Mesendoderm (in vitro differentiated cells): ENCODE measurements around the gene USP13.

Source experiments
- DNase-seq: peaks from one replicate; pipeline ENCODE4 v3.0.0; 2013
- H2AK5ac ChIP-seq: 2 replicates; pipeline ENCODE4 v1.6.1; 2013; ENCODE audit warnings: low read length, inconsistent platforms
- H2BK120ac ChIP-seq: 2 replicates; pipeline ENCODE4 v1.6.1; 2013; ENCODE audit warnings: low read depth, mild to moderate bottlenecking, low read length, moderate library complexity, mixed read lengths
- H2BK15ac ChIP-seq: replicated peaks from 2 replicates; pipeline ENCODE4 v1.6.1; 2013; ENCODE audit warnings: low read depth, mild to moderate bottlenecking, moderate library complexity
- H2BK5ac ChIP-seq: 2 replicates; pipeline ENCODE4 v1.6.1; 2013; ENCODE audit warnings: low read length, inconsistent platforms
- H3K18ac ChIP-seq: 2 replicates; pipeline ENCODE4 v1.6.1; 2013; ENCODE audit warnings: mild to moderate bottlenecking, low read length, mixed read lengths
- H3K23ac ChIP-seq: one replicate; pipeline ENCODE4 v1.6.1; 2013; ENCODE audit warnings: low read length
- H3K27ac ChIP-seq: 2 replicates; pipeline ENCODE4 v1.5.1; 2013; ENCODE audit warnings: low read depth, mild to moderate bottlenecking, inconsistent platforms, low read length, moderate library complexity
- H3K27me3 ChIP-seq: 2 replicates; pipeline ENCODE4 v1.6.1; 2013; ENCODE audit warnings: low read length, control low read depth, mild to moderate bottlenecking, inconsistent platforms; ENCODE audit not compliant: insufficient read depth, poor library complexity
- H3K36me3 ChIP-seq: 2 replicates; pipeline ENCODE4 v1.6.1; 2013; ENCODE audit warnings: low read length, inconsistent platforms; ENCODE audit not compliant: control insufficient read depth, insufficient read depth
- H3K4ac ChIP-seq: one replicate; pipeline ENCODE4 v1.6.1; 2013; ENCODE audit warnings: low read depth, mild to moderate bottlenecking, low read length, moderate library complexity
- H3K4me1 ChIP-seq: 2 replicates; pipeline ENCODE4 v1.6.1; 2013; ENCODE audit warnings: low read depth, low read length, inconsistent platforms; ENCODE audit not compliant: control insufficient read depth
- H3K4me2 ChIP-seq: 2 replicates; pipeline ENCODE4 v1.6.1; 2013; ENCODE audit warnings: low read length
- H3K4me3 ChIP-seq: 2 replicates; pipeline ENCODE4 v1.5.1; 2013; ENCODE audit warnings: mild to moderate bottlenecking, low read length
- H3K56ac ChIP-seq: one replicate; pipeline ENCODE4 v1.6.1; 2013; ENCODE audit warnings: low read length
- H3K79me1 ChIP-seq: 2 replicates; pipeline ENCODE4 v1.6.1; 2013; ENCODE audit warnings: low read length, inconsistent platforms
- H3K79me2 ChIP-seq: 2 replicates; pipeline ENCODE4 v1.6.1; 2013; ENCODE audit warnings: mild to moderate bottlenecking, low read length; ENCODE audit not compliant: control insufficient read depth, insufficient read depth
- H3K9ac ChIP-seq: 2 replicates; pipeline ENCODE4 v1.6.1; 2013; ENCODE audit warnings: low read length, inconsistent platforms
- H4K5ac ChIP-seq: one replicate; pipeline ENCODE4 v1.6.1; 2013; ENCODE audit warnings: low read length
- H4K8ac ChIP-seq: one replicate; pipeline ENCODE4 v1.6.1; 2013; ENCODE audit warnings: low read depth, mild to moderate bottlenecking, control low read depth, low read length, moderate library complexity
- WGBS: extraction: QIAGEN DNeasy Blood & Tissue Kit; methylation state at CpG from one replicate; pipeline ENCODE4 v1.1.7; 2013; ENCODE audit warnings: low lambda C conversion rate, missing lambda C conversion rate; ENCODE audit not compliant: insufficient coverage; ENCODE audit errors: extremely low coverage; 5-methylcytosine and 5-hydroxymethylcytosine counted together

The USP13 gene

DNA sequence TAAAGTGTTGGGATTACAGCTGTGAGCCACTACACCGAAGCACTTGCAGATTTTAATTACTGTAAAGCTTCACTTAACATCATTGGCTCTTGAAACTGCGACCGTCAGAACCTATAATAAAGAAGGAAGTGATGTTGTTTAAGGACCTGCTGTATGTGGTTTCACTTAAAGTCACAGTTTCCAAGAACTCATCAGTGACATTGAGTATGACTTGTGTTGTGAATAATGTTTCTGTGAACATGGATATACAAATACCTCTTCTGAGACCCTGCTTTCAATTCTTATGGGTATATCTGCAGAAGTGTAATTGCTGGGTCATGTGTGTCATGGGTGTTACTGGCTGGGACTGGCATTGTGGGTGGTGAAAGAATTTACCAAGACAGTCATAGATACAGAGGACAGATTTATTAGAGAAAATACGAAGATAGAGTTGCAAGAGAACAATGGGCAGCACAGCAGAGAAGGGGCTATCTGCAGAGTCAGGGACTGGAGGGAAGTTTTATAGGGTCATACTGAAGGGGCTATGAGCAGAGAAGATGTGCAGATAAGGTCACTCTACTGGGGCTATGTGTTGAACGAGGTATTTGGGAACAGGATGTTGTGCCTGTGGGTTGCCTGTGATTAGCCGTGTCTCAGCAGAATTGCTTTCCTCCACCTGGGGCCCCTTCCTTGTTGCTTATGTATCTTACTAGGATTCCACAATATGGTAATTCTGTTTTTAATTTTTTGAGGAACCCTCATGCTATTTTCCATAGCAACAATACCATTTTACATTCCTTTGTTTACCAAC, 43.7 kb upstream of the USP13 start:
- Histone ChIP-seq H2BK5ac (no peak overlapping the region), H3K79me1 (peaks cover 4% of the 10 kb centered on the region), H3K27me3 (no peaks in the 10 kb centered on the region), H3K27ac (peak overlapping the region; percentile 62), H3K4me3 (no peak overlapping the region), H4K5ac (no peak overlapping the region), H3K36me3 (no peaks in the 10 kb centered on the region), H2BK120ac (no peak overlapping the region), H2AK5ac (no peak overlapping the region), H2BK15ac (peak overlapping the region; percentile 11), H3K9ac (no peak overlapping the region), H3K23ac (no peak overlapping the region), H3K79me2 (peaks cover 7% of the 10 kb centered on the region), H3K4me1 (peaks cover 3% of the 10 kb centered on the region), H3K4ac (no peak overlapping the region), H3K4me2 (no peak overlapping the region), H4K8ac (no peak overlapping the region), H3K18ac (no peak overlapping the region), H3K56ac (no peak overlapping the region)
- DNase-seq: peak; percentile 74
- no CpG with 5 or more reads among the region's 6 CpGs for WGBS

DNA sequence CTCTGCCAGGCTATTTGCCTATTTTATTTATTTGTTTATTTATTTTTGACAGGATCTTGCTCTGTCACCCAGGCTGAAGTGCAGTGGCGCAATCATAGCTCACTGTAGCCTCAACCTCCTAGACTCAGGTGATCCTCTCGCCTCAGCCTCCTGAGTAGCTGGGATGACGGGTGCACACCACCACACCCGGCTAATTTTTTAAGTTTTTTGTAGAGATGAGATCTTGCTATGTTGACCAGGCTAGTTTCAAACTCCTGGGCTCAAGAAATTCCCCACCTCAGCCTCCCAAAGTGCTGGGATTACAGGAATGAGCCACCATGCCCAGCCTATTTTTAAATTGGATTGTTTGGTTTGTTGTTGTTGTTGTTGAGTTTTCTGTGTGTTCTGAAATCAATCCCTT, 42.8 kb upstream of the USP13 start:
- Histone ChIP-seq H4K8ac (peak overlapping the region; percentile 28), H3K18ac (peak overlapping the region; percentile 28), H3K4me1 (peaks cover 3% of the 10 kb centered on the region), H3K79me1 (peaks cover 2% of the 10 kb centered on the region), H3K36me3 (no peaks in the 10 kb centered on the region), H3K27ac (no peak overlapping the region), H2BK120ac (no peak overlapping the region), H3K79me2 (peaks cover 2% of the 10 kb centered on the region), H3K27me3 (no peaks in the 10 kb centered on the region), H4K5ac (no peak overlapping the region), H3K4me3 (no peak overlapping the region), H3K23ac (no peak overlapping the region), H2AK5ac (no peak overlapping the region), H2BK5ac (no peak overlapping the region), H3K56ac (no peak overlapping the region), H2BK15ac (no peak overlapping the region), H3K4me2 (no peak overlapping the region), H3K9ac (no peak overlapping the region), H3K4ac (no peak overlapping the region)
- no CpG with 5 or more reads among the region's 4 CpGs for WGBS
- no peak for DNase-seq

DNA sequence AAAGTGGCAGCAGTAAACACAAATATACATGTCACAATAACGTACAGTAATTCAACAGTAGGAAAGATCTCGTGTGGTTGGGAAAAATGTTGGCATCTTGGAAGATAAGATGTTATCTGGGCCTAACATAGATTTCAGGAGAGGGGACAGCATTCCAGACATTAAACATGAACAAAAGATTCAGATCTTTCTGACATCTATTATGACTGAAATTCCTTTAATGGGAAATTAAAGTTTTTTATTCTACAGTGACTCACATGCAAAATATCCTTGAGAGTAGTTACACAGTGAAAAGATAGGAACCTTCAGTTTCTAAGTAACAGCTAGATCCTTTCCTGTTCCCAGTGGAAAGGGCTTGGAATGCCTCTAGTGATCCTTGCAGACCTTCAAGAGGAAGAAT, 39.0 kb upstream of the USP13 start:
- DNase-seq: peak; percentile 7
- H2BK5ac ChIP-seq: no peak overlapping the region
- H3K79me2 ChIP-seq: no peaks in the 10 kb centered on the region
- no peak overlapping the region for H3K18ac ChIP-seq
- no peak overlapping the region for H4K5ac ChIP-seq
- no peak overlapping the region for H2AK5ac ChIP-seq
- H3K4me3 ChIP-seq: no peak overlapping the region
- no peaks in the 10 kb centered on the region for H3K27me3 ChIP-seq
- no peaks in the 10 kb centered on the region for H3K36me3 ChIP-seq
- H3K27ac ChIP-seq: no peak overlapping the region
- no peak overlapping the region for H3K4ac ChIP-seq
- H2BK120ac ChIP-seq: no peak overlapping the region
- H3K56ac ChIP-seq: no peak overlapping the region
- peaks cover 3% of the 10 kb centered on the region for H3K4me1 ChIP-seq
- H3K79me1 ChIP-seq: no peaks in the 10 kb centered on the region
- H4K8ac ChIP-seq: no peak overlapping the region
- no peak overlapping the region for H3K23ac ChIP-seq
- H2BK15ac ChIP-seq: no peak overlapping the region
- WGBS: no CpG with 5 or more reads among the region's 2 CpGs
- H3K4me2 ChIP-seq: no peak overlapping the region
- H3K9ac ChIP-seq: no peak overlapping the region

DNA sequence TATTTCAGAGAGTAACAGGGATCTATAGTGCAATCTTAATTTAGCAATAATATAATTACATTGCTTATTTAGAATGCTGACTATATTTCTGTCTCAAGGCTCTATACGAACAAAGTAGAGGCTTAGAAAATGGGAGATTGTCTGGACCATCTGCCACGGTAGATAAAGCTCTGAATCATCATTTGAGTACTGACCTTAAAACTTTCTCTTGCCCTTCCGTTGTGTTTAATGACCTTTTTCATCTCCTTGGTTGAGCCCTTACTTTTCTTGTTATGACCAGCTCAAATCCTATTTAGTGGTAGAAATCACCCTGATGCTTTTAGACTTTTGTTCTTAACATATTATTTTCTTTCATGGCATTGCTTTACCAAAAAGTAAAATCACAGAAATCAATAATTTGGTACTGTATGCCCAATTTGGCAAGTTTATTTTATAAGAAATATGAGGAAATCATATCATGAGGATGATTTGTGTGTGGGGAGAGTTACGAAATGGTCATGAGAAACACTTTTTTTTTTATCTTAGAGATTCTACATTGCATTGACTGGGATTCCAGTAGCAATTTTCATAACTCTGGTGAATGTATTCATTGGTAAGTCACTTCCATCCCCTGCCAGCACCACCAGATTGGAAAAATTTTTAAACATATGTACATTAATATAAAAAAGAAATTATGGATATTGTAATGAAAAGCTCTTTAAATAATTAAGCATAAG, 37.2 kb upstream of the USP13 start:
- no peak overlapping the region for H2AK5ac ChIP-seq
- no peak overlapping the region for H3K9ac ChIP-seq
- H3K56ac ChIP-seq: no peak overlapping the region
- WGBS: 100% methylated on average over 1 of the region's 4 CpGs
- H2BK15ac ChIP-seq: no peak overlapping the region
- H3K4me2 ChIP-seq: no peak overlapping the region
- H3K4me1 ChIP-seq: no peaks in the 10 kb centered on the region
- H3K23ac ChIP-seq: no peak overlapping the region
- no peak overlapping the region for H4K5ac ChIP-seq
- no peak overlapping the region for H2BK5ac ChIP-seq
- H3K4me3 ChIP-seq: no peak overlapping the region
- no peak overlapping the region for H4K8ac ChIP-seq
- H3K27ac ChIP-seq: no peak overlapping the region
- H3K18ac ChIP-seq: no peak overlapping the region
- H3K79me2 ChIP-seq: no peaks in the 10 kb centered on the region
- no peaks in the 10 kb centered on the region for H3K79me1 ChIP-seq
- no peak for DNase-seq
- no peak overlapping the region for H2BK120ac ChIP-seq
- H3K36me3 ChIP-seq: no peaks in the 10 kb centered on the region
- H3K4ac ChIP-seq: no peak overlapping the region
- no peaks in the 10 kb centered on the region for H3K27me3 ChIP-seq

DNA sequence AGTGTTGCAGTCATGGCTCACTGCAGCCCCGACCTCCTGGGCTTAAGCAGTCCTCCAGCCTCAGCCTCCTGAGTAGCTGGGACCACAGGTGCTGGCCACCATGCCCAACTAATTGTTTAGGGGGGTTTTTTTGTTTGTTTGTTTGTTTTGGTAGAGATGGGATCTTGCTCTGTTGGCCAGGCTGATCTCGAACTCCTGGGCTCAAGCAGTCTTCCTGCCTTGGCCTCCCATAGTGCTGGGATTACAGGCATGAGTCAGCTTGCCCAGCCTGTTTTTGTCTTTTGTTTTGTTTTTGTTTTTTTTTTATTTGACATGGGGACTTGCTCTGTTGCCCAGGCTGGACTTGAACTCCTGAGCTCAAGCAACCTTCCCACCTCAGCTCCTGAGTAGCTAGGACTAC, 30.8 kb upstream of the USP13 start:
- WGBS: no CpG with 5 or more reads among the region's 2 CpGs
- Histone ChIP-seq H3K27me3 (no peaks in the 10 kb centered on the region), H2BK15ac (no peak overlapping the region), H3K4me2 (no peak overlapping the region), H3K79me2 (no peaks in the 10 kb centered on the region), H3K4me3 (no peak overlapping the region), H3K9ac (no peak overlapping the region), H2BK120ac (no peak overlapping the region), H3K27ac (no peak overlapping the region), H3K56ac (no peak overlapping the region), H3K18ac (no peak overlapping the region), H3K79me1 (no peaks in the 10 kb centered on the region), H3K36me3 (peaks cover 1% of the 10 kb centered on the region), H3K4me1 (no peaks in the 10 kb centered on the region), H4K8ac (no peak overlapping the region), H2AK5ac (no peak overlapping the region), H4K5ac (no peak overlapping the region), H2BK5ac (no peak overlapping the region), H3K4ac (no peak overlapping the region), H3K23ac (no peak overlapping the region)
- DNase-seq: no peak
